NCI-H345 (cell line): ENCODE data around the gene GPR137.
"Not testable (repeated sequence)": the region's sequence is repeated elsewhere in the genome, so short reads cannot be mapped to it uniquely, and the experiment has no call there.

Experiments
- DNase-seq: peaks from one replicate; lab custom pipeline; 2025; lab: John Stamatoyannopoulos, UW

Gene GPR137, protein sequence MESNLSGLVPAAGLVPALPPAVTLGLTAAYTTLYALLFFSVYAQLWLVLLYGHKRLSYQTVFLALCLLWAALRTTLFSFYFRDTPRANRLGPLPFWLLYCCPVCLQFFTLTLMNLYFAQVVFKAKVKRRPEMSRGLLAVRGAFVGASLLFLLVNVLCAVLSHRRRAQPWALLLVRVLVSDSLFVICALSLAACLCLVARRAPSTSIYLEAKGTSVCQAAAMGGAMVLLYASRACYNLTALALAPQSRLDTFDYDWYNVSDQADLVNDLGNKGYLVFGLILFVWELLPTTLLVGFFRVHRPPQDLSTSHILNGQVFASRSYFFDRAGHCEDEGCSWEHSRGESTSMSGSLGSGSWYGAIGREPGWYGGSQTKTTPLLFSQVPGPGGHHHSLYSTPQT

GRCh38 chr11:64284962-64285884, at the start of gene GPR137:
GPR137 (plus strand) TSS chr11:64285848; CDS start chr11:64286525, 677 bp downstream.
- DNase-seq: peak; percentile 88

DNA sequence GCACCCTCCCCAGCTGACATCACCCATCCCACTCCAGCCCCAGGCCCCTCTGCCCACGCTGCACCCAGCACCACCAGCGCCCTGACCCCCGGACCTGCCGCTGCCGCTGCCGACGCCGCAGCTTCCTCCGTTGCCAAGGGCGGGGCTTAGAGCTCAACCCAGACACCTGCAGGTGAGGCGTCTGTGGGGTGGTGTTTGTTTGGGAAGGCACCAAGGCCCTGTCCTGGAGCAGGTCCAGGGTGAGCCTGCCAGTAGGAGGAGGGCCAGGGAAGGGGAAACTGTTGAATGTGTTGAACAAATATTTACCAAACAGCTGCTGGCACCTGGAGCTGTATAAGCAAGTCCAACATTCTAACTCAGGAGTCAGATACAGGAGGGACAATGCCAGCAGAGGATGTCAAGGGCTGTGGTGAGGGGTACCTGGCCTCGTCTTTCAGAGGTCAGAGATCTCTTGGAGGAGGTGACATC, 48.1 kb upstream of the GPR137 start:
- peak; percentile 88 for DNase-seq

- no peak for DNase-seq
Measured at GRCh38 chr11:64238076-64238475, 47.6 kb upstream of the GPR137 start.

DNA sequence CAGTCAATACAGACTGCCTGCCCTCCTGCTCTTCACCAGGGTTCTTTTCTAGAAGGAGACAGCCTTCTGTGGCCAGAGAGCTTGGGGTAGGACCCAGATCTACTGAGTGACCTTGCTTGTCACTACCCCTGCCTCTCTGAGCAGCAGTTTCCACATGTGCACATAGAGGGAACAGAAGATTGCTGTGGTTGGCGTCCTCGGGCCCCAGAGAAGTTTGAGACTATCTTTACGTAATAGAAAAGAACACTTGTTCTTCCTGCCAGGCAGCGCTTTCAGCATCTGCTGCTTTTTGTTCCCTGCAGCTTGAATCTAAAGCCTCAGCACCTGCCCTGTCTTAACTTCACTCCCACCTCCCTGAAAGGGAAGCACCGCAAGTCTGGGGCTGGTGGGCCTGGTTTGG, 46.6 kb upstream of the GPR137 start:
- no peak for DNase-seq

- DNase-seq: no peak
Measured at GRCh38 chr11:64239662-64240434, 45.8 kb upstream of the GPR137 start.

GRCh38 chr11:64240435-64241240, 45.0 kb upstream of the GPR137 start, which contains the start of gene FKBP2:
FKBP2 (plus strand) TSS chr11:64241095; CDS start chr11:64242388, 1,293 bp downstream.
- peak; percentile 98 for DNase-seq

GRCh38 chr11:64241241-64241490, 44.5 kb upstream of the GPR137 start:
- DNase-seq: peak; percentile 99

DNA sequence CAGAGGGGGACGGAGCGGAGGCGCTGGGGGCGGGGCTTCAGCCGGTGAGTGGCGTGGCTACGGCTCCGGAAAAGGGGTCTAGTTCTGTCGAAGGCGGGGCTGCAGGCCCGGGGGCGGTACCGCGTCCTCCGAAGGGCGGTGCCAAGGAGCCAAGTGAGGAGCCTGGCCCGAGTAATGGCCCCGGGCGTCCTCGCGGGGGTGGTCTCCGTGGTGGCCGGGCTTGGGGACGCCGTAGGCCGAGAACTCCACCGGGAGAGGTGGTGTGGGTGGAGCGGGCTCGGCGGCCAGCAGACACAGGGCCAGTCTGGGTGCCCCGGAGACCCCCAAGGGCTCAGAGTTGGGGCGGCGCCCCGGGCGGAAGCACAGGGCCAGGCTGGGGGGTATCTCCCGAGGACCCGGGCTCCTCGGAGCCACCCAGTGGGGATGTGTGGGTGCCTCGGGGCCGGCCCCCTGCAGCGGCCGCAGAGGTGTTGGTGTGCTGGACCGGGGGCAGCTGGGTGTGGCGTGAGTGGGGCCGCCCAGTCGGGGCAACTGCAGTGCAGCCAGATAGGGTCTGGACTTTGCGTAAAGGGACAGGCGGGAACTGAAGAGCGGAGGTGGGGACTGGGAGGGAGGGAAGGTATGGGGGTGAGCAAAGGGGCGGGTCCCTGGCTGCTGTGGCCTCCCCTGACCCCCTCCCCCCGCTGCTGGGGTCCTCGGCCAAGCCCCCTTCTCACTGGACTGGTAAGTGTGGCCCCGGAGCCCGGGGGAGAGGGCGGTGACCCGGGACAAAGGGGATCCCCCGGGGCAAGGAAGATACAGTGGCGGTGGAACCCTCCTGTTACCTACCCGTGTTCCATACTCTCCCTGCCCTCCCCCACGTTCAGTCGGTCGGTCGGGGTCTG, 43.9 kb upstream of the GPR137 start:
- DNase-seq: peak; percentile 21

GRCh38 chr11:64243236-64243854, 42.3 kb upstream of the GPR137 start:
- DNase-seq: no peak

GRCh38 chr11:64244107-64244506, 41.5 kb upstream of the GPR137 start:
- DNase-seq: no peak

GRCh38 chr11:64244966-64245365, 40.7 kb upstream of the GPR137 start:
- DNase-seq: no peak

GRCh38 chr11:64245401-64245796, 40.2 kb upstream of the GPR137 start:
- DNase-seq: no peak

GRCh38 chr11:64245797-64246620, 39.6 kb upstream of the GPR137 start:
- DNase-seq: peak; percentile 58

DNA sequence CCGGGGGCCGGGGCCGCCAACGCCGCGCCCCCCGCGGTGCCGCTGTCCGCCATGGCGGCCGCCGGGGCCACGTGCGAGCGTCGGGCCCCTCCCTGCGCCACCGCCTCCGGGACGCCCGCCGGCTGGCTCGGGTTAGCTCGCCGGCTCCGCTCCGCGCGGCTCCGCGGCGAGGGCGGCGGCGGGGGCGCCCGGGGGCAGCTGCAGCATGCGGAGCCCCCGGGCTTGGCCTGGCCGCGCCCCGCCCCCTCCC, 39.1 kb upstream of the GPR137 start:
- DNase-seq: not testable (repeated sequence)

GRCh38 chr11:64246871-64247728, 38.5 kb upstream of the GPR137 start, which contains the start of gene PPP1R14B:
PPP1R14B (minus strand) TSS chr11:64246943; CDS start chr11:64246673, 270 bp downstream.
- DNase-seq: peak; percentile 91

DNA sequence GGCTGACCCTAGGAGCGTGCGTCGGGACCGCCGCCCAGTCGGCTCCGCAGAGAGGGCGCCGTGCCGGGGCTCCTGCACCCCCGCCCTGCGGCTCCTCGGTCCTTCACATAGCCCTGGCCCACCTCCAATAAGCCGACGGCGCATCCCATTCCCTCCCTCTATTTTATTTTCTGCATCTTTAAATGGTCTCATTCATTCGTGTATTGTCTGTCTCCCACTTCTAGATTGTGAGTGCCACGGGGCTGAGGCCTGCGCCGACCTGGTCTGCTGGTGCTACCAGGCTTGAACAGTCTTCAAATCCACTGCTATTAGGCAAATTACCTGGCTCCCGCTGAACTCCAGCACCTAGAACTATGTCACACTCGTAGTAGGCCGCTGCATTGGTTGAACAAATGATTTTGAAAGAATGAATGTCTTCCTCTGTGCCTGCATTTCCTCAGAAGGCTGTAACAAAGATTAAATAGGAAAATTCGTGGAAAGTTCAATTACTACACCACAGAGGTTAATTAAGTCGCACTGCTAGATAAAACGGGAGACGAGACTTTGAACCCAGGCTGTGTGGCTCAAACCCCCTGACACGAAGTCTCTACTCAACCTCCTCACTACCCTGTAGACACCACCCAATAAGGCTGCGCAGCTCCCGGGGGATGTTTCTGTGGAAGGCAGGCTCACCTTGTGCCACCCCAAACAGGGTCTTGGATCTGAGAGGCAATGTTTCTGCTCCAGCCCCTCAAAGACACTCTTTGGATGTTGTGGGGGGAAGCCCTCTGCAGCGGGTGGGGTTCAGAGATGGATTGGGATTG, 37.7 kb upstream of the GPR137 start:
- DNase-seq: peak; percentile 39

DNA sequence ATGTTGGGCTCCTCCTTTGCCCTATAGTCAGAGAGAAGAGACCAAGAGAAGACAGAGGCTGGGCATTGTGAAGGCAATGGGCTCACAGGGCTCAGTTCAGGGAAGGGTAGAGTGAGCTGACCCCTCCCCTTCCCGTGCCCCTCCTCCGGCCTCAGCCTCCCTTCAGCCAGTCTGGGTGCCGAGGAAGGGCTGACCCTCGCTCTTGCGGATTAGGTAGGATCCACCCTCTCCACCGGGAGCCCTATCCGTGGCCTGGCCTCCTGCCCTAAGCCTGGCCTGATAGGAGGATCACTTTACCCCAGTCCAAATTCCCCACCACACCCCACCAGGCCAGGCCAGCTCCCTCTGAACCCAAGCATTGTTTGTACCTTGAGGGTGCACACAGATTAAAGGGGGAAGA, 37.1 kb upstream of the GPR137 start:
- no peak for DNase-seq
